GM12892 (cell line): ENCODE data around the gene FAM171A2.

Experiments
- POLR2A ChIP-seq: IDR thresholded peaks from 2 replicates; pipeline ENCODE4 v1.6.1; 2011; ENCODE audit warnings: low read depth, low read length, control low read depth
- POLR2AphosphoS5 ChIP-seq: IDR thresholded peaks from 2 replicates; pipeline ENCODE4 v1.6.1; 2011; ENCODE audit warnings: low read depth, low read length, control low read depth
- TAF1 ChIP-seq: IDR thresholded peaks from 2 replicates; pipeline ENCODE4 v1.6.1; 2011; ENCODE audit warnings: low read depth, mild to moderate bottlenecking, control low read depth, low read length, borderline replicate concordance

- TF ChIP-seq TAF1 (no peak), POLR2A (no peak), POLR2AphosphoS5 (no peak)
These were observed 45.1 kb upstream of the FAM171A2 start for GRCh38 chr17:44408786-44409185.
